HepG2 (cell line): ENCODE data around the gene SYTL3. TPM values are rescaled to one million over a fixed set of nuclear protein-coding genes. Genes with fewer than 3 reads are reported as not detected.
A peak's percentile ranks its signal among the peaks of the same experiment; 100 is the strongest.

Source experiments
- ATAC-seq: fragments of 200-7000 bp; cut with Tn5 transposase; 3 replicates; pipeline ENCODE4 v1.9.1; 2020; ENCODE audit warnings: mild to moderate bottlenecking, moderate library complexity
- BruUV-seq: library from RNA; stranded (reverse); fragments of 400-500 nt; replicated peaks from 2 replicates; lab custom pipeline; 2021; lab: Mats Ljungman, UMichigan
- CTCF ChIA-PET: fragments of 300-600 bp; formaldehyde crosslinking; extraction: SDS; loops from one replicate; lab custom pipeline; 2021; ENCODE audit warnings: low total read pairs, inconsistent platforms, low intra/inter-chr PET ratio; lab: Yijun Ruan, JAX
- POLR2A ChIA-PET: fragments of 350-600 bp; sonication (Branson Sonifier 250); formaldehyde crosslinking; loops from one replicate; lab custom pipeline; 2020; ENCODE audit warnings: antibody characterized with exemption, inconsistent platforms; lab: Yijun Ruan, JAX
- DNase-seq: peaks from one replicate; pipeline ENCODE4 v3.0.0-alpha.2; 2015; ENCODE audit warnings: low spot score
- FAIRE-seq: peaks from 3 replicates; lab custom pipeline; 2011; peaks lifted over from hg19 to GRCh38; lab: Jason Lieb, UNC
- H2AFZ ChIP-seq: one replicate; pipeline ENCODE4 v1.6.1; 2011; ENCODE audit warnings: low read length, inconsistent platforms
- H3K27ac ChIP-seq: fragments of 300-600 bp; 3 replicates; pipeline ENCODE4 v1.8.0; 2011; ENCODE audit warnings: mixed run types, mild to moderate bottlenecking, mixed read lengths, low read length, inconsistent platforms; ENCODE audit not compliant: insufficient read depth; ENCODE audit errors: extremely low read length
- H3K27me3 ChIP-seq, 2 experiments: fragments of 200-600 bp in 1 of 2; 2 replicates in 1 of 2; 3 replicates in 1 of 2; pipeline versions ENCODE4 v1.6.0 to v1.8.0; 2011; ENCODE audit warnings: low read length in 2 of 2, mild to moderate bottlenecking in 2 of 2, moderate library complexity in 2 of 2, inconsistent platforms in 1 of 2; ENCODE audit not compliant: insufficient read depth in 2 of 2, control insufficient read depth in 1 of 2
- H3K36me3 ChIP-seq, 2 experiments: fragments of 200-600 bp in 1 of 2; replicated peaks in 1 of 2; 2 replicates in 1 of 2; 3 replicates in 1 of 2; pipeline versions ENCODE4 v1.5.1 to v1.8.0; 2011; ENCODE audit warnings: low read length in 2 of 2, inconsistent platforms in 1 of 2; ENCODE audit not compliant: insufficient read depth in 2 of 2, control insufficient read depth in 1 of 2
- H3K4me1 ChIP-seq: 2 replicates; pipeline ENCODE4 v1.5.1; 2012; ENCODE audit warnings: low read length, inconsistent platforms; ENCODE audit not compliant: insufficient read depth
- H3K4me2 ChIP-seq: 2 replicates; pipeline ENCODE4 v1.6.0; 2011; ENCODE audit warnings: low read depth, low read length, inconsistent platforms
- H3K4me3 ChIP-seq, 3 experiments: fragments of 200-600 bp in 1 of 3; sonication (generic), shearing (Covaris generic) in 1 of 3; replicated peaks in 1 of 3; 2 replicates each; pipeline ENCODE4 v1.5.1; 2011 to 2016; ENCODE audit warnings: low read length in 3 of 3, inconsistent platforms in 2 of 3, low read depth in 2 of 3, mild to moderate bottlenecking in 2 of 3, control low read depth in 1 of 3, mixed read lengths in 1 of 3; ENCODE audit not compliant: insufficient read depth in 1 of 3
- H3K79me2 ChIP-seq: one replicate; pipeline ENCODE4 v1.6.1; 2011; ENCODE audit warnings: low read length, inconsistent platforms; ENCODE audit not compliant: insufficient read depth
- H3K9ac ChIP-seq: 2 replicates; pipeline ENCODE4 v1.6.0; 2011; ENCODE audit warnings: mild to moderate bottlenecking, low read depth, low read length, inconsistent platforms; ENCODE audit not compliant: insufficient read depth
- H3K9me3 ChIP-seq: 2 replicates; pipeline ENCODE4 v1.5.1; 2012; ENCODE audit warnings: mild to moderate bottlenecking, low read length
- H4K20me1 ChIP-seq: 2 replicates; pipeline ENCODE4 v1.6.0; 2011; ENCODE audit warnings: inconsistent platforms, mild to moderate bottlenecking, low read length, moderate library complexity; ENCODE audit not compliant: insufficient read depth
- CAMTA2 ChIP-seq: sonication (generic); formaldehyde crosslinking; IDR thresholded peaks from 2 replicates; pipeline ENCODE4 v1.4.0; 2020; ENCODE audit warnings: mild to moderate bottlenecking, missing genetic modification reagents, borderline replicate concordance
- E2F1 ChIP-seq: sonication (generic); formaldehyde crosslinking; IDR thresholded peaks from 2 replicates; pipeline ENCODE4 v1.5.0; 2020; ENCODE audit warnings: missing genetic modification reagents
- HDAC6 ChIP-seq: fragments of 200-600 bp; sonication (generic); IDR thresholded peaks from 2 replicates; pipeline ENCODE4 v1.7.0; 2017; ENCODE audit warnings: mild to moderate bottlenecking, antibody characterized with exemption, low read length, low read depth
- JUND ChIP-seq: sonication (generic); formaldehyde crosslinking; IDR thresholded peaks from 2 replicates; pipeline ENCODE4 v1.8.0; 2022; ENCODE audit warnings: mild to moderate bottlenecking, missing genetic modification reagents
- KLF13 ChIP-seq: sonication (generic); formaldehyde crosslinking; IDR thresholded peaks from 2 replicates; pipeline ENCODE4 v1.4.0; 2020; ENCODE audit warnings: mild to moderate bottlenecking, missing genetic modification reagents
- PHF21A ChIP-seq: sonication (generic); formaldehyde crosslinking; IDR thresholded peaks from 2 replicates; pipeline ENCODE4 v1.5.0; 2020; ENCODE audit warnings: mild to moderate bottlenecking, missing genetic modification reagents
- TGIF2 ChIP-seq: IDR thresholded peaks from 2 replicates; pipeline ENCODE4 v1.6.1; 2016; ENCODE audit warnings: control low read depth, missing compliant biosample characterization
- ZIK1 ChIP-seq: sonication (generic); formaldehyde crosslinking; IDR thresholded peaks from 2 replicates; pipeline ENCODE4 v1.5.0; 2020; ENCODE audit warnings: mild to moderate bottlenecking, low read depth, missing genetic modification reagents, borderline replicate concordance
- ZNF264 ChIP-seq: sonication (generic); formaldehyde crosslinking; IDR thresholded peaks from 2 replicates; pipeline ENCODE4 v1.4.0; 2020; ENCODE audit warnings: missing genetic modification reagents
- ZNF280B ChIP-seq: sonication (generic); formaldehyde crosslinking; IDR thresholded peaks from 2 replicates; pipeline ENCODE4 v1.5.0; 2020; ENCODE audit warnings: missing genetic modification reagents, mild to moderate bottlenecking, borderline replicate concordance
- ZNF614 ChIP-seq: IDR thresholded peaks from 2 replicates; pipeline ENCODE4 v1.6.1; 2018; ENCODE audit warnings: missing biosample characterization, missing genetic modification reagents, inconsistent platforms, borderline replicate concordance
- ZNF790 ChIP-seq: sonication (generic); formaldehyde crosslinking; IDR thresholded peaks from 2 replicates; pipeline ENCODE4 v1.8.0; 2022; ENCODE audit warnings: missing genetic modification reagents, mild to moderate bottlenecking, borderline replicate concordance
- ZNF800 ChIP-seq: sonication (generic); formaldehyde crosslinking; IDR thresholded peaks from 2 replicates; pipeline ENCODE4 v1.4.0; 2020; ENCODE audit warnings: missing genetic modification reagents
- ZNF816 ChIP-seq: sonication (generic); formaldehyde crosslinking; IDR thresholded peaks from 2 replicates; pipeline ENCODE4 v1.8.0; 2022; ENCODE audit warnings: missing genetic modification reagents, mild to moderate bottlenecking, borderline replicate concordance
- ZSCAN20 ChIP-seq: sonication (generic); formaldehyde crosslinking; IDR thresholded peaks from 2 replicates; pipeline ENCODE4 v1.4.0; 2020; ENCODE audit warnings: missing genetic modification reagents, mild to moderate bottlenecking, borderline replicate concordance
- WGBS: methylation state at CpG from one replicate; pipeline ENCODE4 v1.1.6; 2017; ENCODE audit warnings: low lambda C conversion rate; 5-methylcytosine and 5-hydroxymethylcytosine counted together
- in situ Hi-C: cut with HindIII; loops from 2 replicates; pipeline ENCODE4 v1.10.0; 2017; ENCODE audit warnings: low pct_unique_long_range_greater_than_20kb; ENCODE audit not compliant: extremely low pct_ligation_motif_present
- intact Hi-C: fragments of 100-400 bp; cut with micrococcal nuclease; formaldehyde crosslinking; loops from one replicate; pipeline ENCODE4 v1.10.0; 2022; ENCODE audit not compliant: unreplicated experiment
- polyA plus RNA-seq, 8 experiments: library from polyadenylated mRNA; depleted of rRNA in 3 of 8; stranded (reverse) in 7 of 8; unstranded in 1 of 8; fragments of >200 nt; fragmentation: Illumina TruSeq in 4 of 8; extraction: Trizol in 4 of 8; gene quantifications; 2 replicates each; pipeline versions ENCODE4 v1.2.1 to v1.2.3, GENCODE V29; 2011 to 2016; ENCODE audit warnings: low read depth in 4 of 8, missing spikeins in 1 of 8, mixed read lengths in 1 of 8; ENCODE audit not compliant: insufficient read depth in 1 of 8
- total RNA-seq, 5 experiments: library from RNA; depleted of rRNA; stranded (reverse); fragments of >200 nt; fragmentation: Illumina TruSeq; extraction: Trizol; gene quantifications; 2 replicates each; pipeline ENCODE4 v1.2.3, GENCODE V29; 2016; ENCODE audit warnings: low read depth in 1 of 5

SYTL3 gene
- total and polyA plus RNA-seq, 2 of the 13 experiments (the other 11 are each of a cell fraction or from before 2014, with no cell fraction given), result 0.11 to 0.28 TPM

- in situ Hi-C loops (no loop called here), intact Hi-C loops (loop anchor here (10.0 kb wide), 1 partner anchor 1120 kb away; the partner anchor contains the start of gene ACAT2)
- Histone ChIP-seq H3K4me3 (peak within 1 kb of the TSS; percentile 79 to 96 (median 91)), H3K27me3 (peaks cover 2 to 20% of the 10 kb centered on the region in 2 experiments; a peak in 3 of 5 replicates), H3K9me3 (no peaks in the 10 kb centered on the region), H4K20me1 (no peaks in the 10 kb centered on the region; the same call in 1 of the 2 replicates), H3K27ac (peak within 1 kb of the TSS; percentile 67), H3K79me2 (peaks cover 20% of the 10 kb centered on the region), H3K9ac (peak within 1 kb of the TSS; percentile 93), H3K4me1 (peaks cover 49% of the 10 kb centered on the region), H3K4me2 (peak within 1 kb of the TSS; percentile 91), H3K36me3 (no peaks in the 10 kb centered on the region), H2AFZ (peak within 1 kb of the TSS; percentile 20)
- FAIRE-seq (peak; percentile 80), DNase-seq (peak; percentile 90), ATAC-seq (peak; percentile 86)
- CTCF ChIA-PET, result no interaction called here
- TSS peak; percentile 66 for BruUV-seq
- WGBS, result 2% methylated on average over 25 of the region's 81 CpGs
- POLR2A ChIA-PET, result interaction anchor here (0.6 to 1.9 kb wide), 9 partner anchors 9 to 229 kb away, joined by 3 to 10 read pairs (median 3); partner anchors contain the start of gene EZR
- TF ChIP-seq HDAC6 (no peak), PHF21A (CRISPR knock-in tag) (no peak), ZNF264 (CRISPR knock-in tag) (peak; percentile 66), ZIK1 (CRISPR knock-in tag) (peak; percentile 87; the same call in 1 of the 2 replicates), ZNF790 (CRISPR knock-in tag) (peak; percentile 64; the same call in 1 of the 2 replicates), ZNF800 (CRISPR knock-in tag) (peak; percentile 72), JUND (CRISPR knock-in tag) (peak; percentile 23; the same call in 1 of the 2 replicates), E2F1 (CRISPR knock-in tag) (peak; percentile 64), ZNF280B (CRISPR knock-in tag) (peak; percentile 95; the same call in 1 of the 2 replicates), KLF13 (0 out of 2 replicates have a peak, but pooled peaks have one; percentile 43), ZNF614 (peak; percentile 78; the same call in 1 of the 2 replicates), CAMTA2 (peak; percentile 14; the same call in 1 of the 2 replicates), ZNF816 (CRISPR knock-in tag) (peak; percentile 97), TGIF2 (peak; percentile 47; the same call in 1 of the 2 replicates), ZSCAN20 (CRISPR knock-in tag) (peak; percentile 93)
Measured at GRCh38 chr6:158644231-158645063, 5.4 kb upstream of the SYTL3 start, which contains the start of gene DYNLT1. Gene DYNLT1 (minus strand): TSS chr6:158644743. CDS start chr6:158644708, 35 bp downstream.
